ENCODE results near the gene ZBTB44.

DNA sequence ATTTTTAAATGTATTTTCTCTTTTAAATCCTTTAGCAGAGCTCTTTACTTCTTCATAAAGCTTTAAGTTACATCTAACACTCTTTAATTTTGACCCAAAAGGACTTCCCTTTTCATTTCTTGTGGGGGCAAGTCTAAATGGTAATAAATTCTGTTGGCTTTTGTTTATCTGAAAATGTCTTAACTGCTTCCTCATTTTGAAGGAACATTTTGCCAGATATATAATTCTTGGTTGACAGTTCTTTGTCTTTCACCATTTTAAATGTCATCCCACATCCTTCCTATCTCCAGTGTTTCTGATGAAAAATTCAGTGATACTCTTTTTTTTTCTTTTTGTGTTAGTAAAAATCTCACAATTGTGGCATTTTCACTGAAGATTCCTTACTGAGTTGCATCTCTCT is 44.7 kb upstream of the ZBTB44 start:
- TF ChIP-seq, protein P1, sequence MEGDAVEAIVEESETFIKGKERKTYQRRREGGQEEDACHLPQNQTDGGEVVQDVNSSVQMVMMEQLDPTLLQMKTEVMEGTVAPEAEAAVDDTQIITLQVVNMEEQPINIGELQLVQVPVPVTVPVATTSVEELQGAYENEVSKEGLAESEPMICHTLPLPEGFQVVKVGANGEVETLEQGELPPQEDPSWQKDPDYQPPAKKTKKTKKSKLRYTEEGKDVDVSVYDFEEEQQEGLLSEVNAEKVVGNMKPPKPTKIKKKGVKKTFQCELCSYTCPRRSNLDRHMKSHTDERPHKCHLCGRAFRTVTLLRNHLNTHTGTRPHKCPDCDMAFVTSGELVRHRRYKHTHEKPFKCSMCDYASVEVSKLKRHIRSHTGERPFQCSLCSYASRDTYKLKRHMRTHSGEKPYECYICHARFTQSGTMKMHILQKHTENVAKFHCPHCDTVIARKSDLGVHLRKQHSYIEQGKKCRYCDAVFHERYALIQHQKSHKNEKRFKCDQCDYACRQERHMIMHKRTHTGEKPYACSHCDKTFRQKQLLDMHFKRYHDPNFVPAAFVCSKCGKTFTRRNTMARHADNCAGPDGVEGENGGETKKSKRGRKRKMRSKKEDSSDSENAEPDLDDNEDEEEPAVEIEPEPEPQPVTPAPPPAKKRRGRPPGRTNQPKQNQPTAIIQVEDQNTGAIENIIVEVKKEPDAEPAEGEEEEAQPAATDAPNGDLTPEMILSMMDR (conservative IDR thresholded peaks at IDR 0.05; ENCODE audit: low read depth, low read length): no peak
- TF ChIP-seq EZH2phosphoT487 (IDR thresholded peaks at IDR 0.05; ENCODE audit: borderline replicate concordance, low read length): no peak

Measured in PC-3 (cell line).